ENCODE measurements around the gene TMEM245.

The TMEM245 gene

DNA sequence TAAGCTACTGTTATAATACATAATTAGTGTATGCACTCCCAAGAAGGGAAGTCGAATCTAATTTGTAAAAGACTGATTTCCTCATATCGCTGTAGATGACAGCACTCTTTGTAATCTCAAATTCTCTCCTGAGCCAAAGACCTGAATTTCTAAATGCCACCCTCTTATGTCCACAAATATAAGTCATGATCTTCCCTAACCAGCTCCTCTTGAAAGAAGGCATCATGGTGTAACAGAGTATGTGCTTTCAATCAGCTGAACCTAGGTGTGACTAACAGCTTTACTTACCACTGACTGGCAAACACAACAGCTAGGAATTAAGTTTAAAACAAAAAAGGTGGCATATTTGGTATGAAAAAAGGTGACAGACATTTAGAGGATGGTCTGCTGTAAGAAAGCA is 72.5 kb downstream of the TMEM245 start:
- Histone ChIP-seq H3K27me3 (no peaks in the 10 kb centered on the region), H3K27ac (no peak overlapping the region), H3K4me1 (ENCODE audit: control insufficient read depth in 1 of 2, insufficient read depth in 1 of 2, low read depth in 1 of 2, low read length in 1 of 2) (no peaks in the 10 kb centered on the region), H3K9me3 (no peaks in the 10 kb centered on the region), H3K36me3 (peaks cover 71% of the 10 kb centered on the region), H3K4me3 (ENCODE audit: low read depth in 1 of 2, low read length in 1 of 2) (no peak overlapping the region)
- TF ChIP-seq, protein P1, sequence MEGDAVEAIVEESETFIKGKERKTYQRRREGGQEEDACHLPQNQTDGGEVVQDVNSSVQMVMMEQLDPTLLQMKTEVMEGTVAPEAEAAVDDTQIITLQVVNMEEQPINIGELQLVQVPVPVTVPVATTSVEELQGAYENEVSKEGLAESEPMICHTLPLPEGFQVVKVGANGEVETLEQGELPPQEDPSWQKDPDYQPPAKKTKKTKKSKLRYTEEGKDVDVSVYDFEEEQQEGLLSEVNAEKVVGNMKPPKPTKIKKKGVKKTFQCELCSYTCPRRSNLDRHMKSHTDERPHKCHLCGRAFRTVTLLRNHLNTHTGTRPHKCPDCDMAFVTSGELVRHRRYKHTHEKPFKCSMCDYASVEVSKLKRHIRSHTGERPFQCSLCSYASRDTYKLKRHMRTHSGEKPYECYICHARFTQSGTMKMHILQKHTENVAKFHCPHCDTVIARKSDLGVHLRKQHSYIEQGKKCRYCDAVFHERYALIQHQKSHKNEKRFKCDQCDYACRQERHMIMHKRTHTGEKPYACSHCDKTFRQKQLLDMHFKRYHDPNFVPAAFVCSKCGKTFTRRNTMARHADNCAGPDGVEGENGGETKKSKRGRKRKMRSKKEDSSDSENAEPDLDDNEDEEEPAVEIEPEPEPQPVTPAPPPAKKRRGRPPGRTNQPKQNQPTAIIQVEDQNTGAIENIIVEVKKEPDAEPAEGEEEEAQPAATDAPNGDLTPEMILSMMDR (IDR thresholded peaks at IDR 0.05) = no peak

DNA sequence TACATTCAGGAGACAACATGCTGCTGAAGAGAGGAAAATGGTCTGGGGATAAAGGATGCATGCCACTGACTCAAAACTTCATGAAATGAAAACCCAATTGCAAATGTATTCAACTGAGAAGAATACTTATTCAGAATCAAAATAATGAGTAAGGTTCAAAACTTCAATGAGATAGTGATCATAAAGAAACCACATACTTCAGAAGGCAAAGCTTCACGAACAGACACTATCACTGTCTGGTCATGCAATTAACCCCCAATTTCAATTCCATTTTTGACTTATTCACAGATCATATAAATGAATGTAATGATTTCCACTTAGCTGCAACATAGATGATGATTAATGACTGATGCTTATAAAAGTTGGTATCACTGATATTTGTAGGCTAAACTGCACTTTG is 73.4 kb downstream of the TMEM245 start:
- Histone ChIP-seq H3K27ac (no peak overlapping the region), H3K4me1 (ENCODE audit: control insufficient read depth in 1 of 2, insufficient read depth in 1 of 2, low read depth in 1 of 2, low read length in 1 of 2) (no peaks in the 10 kb centered on the region), H3K4me3 (ENCODE audit: low read depth in 1 of 2, low read length in 1 of 2) (no peak overlapping the region), H3K27me3 (no peaks in the 10 kb centered on the region), H3K36me3 (peaks cover 62% of the 10 kb centered on the region), H3K9me3 (no peaks in the 10 kb centered on the region)
- TF ChIP-seq, protein P1 (IDR thresholded peaks at IDR 0.05) = no peak

DNA sequence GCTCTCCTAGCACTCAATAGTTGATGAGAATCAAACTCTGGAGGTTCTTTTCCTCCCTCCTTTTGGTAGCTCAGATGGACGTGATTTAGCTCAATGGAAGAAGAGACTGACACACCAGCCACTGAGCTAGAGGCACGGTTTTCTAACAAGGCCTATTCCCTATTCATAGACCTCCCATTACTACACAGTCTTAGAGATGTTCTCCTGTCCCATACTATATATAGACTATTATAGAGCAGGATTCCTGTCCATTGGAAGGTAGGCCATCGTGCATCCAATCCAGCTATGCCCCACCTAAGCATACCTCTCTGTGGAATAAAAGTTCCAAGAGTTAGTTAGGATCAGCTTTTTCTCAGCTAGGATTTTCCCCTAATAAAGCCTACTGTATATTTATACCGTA is 76.2 kb downstream of the TMEM245 start:
- peaks cover 37% of the 10 kb centered on the region for H3K36me3 ChIP-seq
- H3K4me1 ChIP-seq (ENCODE audit: control insufficient read depth in 1 of 2, insufficient read depth in 1 of 2, low read depth in 1 of 2, low read length in 1 of 2) = no peaks in the 10 kb centered on the region
- no peaks in the 10 kb centered on the region for H3K9me3 ChIP-seq
- no peaks in the 10 kb centered on the region for H3K27me3 ChIP-seq
- H3K27ac ChIP-seq = no peak overlapping the region
- no peak overlapping the region for H3K4me3 ChIP-seq (ENCODE audit: low read depth in 1 of 2, low read length in 1 of 2)
- TF ChIP-seq, protein P1 (IDR thresholded peaks at IDR 0.05) = no peak

DNA sequence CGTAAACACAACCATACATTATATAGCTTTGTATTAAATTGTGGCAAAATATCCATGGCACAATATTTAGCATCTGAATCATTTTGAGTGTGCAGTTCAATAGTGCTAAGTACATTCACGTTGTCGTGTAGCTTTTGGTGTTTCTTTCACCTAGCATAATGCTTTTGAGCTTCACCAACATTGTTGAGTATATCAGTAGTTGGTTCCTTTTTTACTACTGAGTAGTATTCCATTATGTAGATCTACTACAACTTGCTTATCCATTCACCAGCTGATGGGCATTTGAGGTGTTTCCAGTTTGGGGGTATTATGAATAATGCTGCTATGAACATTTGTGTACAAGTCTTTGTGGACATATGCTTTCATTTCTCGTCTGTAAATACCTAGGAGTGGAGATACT is 79.2 kb downstream of the TMEM245 start:
- no peak overlapping the region for H3K27ac ChIP-seq
- peaks cover 14% of the 10 kb centered on the region for H3K36me3 ChIP-seq
- H3K27me3 ChIP-seq = no peaks in the 10 kb centered on the region
- no peaks in the 10 kb centered on the region for H3K4me1 ChIP-seq (ENCODE audit: control insufficient read depth in 1 of 2, insufficient read depth in 1 of 2, low read depth in 1 of 2, low read length in 1 of 2)
- TF ChIP-seq, protein P1 (IDR thresholded peaks at IDR 0.05) = no peak
- H3K4me3 ChIP-seq (ENCODE audit: low read depth in 1 of 2, low read length in 1 of 2) = no peak overlapping the region
- no peaks in the 10 kb centered on the region for H3K9me3 ChIP-seq

DNA sequence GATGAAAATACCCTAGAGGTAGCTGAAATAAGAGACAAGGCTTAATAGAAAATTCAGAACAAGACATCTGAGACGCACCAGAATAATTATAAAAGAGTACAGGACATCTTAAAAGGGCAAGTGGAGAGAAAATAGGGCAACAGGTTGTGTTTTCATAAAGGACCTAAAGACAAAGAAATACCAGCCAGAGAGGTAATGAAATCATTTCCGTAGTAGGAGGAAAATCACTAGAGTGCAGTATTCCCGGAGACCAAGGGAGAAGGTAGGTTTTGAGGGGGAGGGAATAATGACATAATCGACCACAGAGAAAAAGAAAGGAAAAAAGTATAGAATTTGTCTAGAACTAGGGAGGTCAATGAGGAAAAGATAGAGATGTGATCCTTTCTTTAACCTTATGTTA is 80.2 kb downstream of the TMEM245 start:
- no peak overlapping the region for H3K27ac ChIP-seq
- TF ChIP-seq, protein P1 (IDR thresholded peaks at IDR 0.05) = no peak
- H3K4me1 ChIP-seq (ENCODE audit: control insufficient read depth in 1 of 2, insufficient read depth in 1 of 2, low read depth in 1 of 2, low read length in 1 of 2) = no peaks in the 10 kb centered on the region
- no peaks in the 10 kb centered on the region for H3K27me3 ChIP-seq
- peaks cover 9% of the 10 kb centered on the region for H3K36me3 ChIP-seq
- H3K9me3 ChIP-seq = no peaks in the 10 kb centered on the region
- H3K4me3 ChIP-seq (ENCODE audit: low read depth in 1 of 2, low read length in 1 of 2) = no peak overlapping the region
